Measurements from ENCODE around the gene PCGF5. TPM values are rescaled to one million over a fixed set of nuclear protein-coding genes. Genes with fewer than 3 reads are reported as not detected.

The PCGF5 gene
- total and polyA plus RNA-seq, 9 of the 15 experiments (the other 6 are each of a cell fraction or from before 2014, with no cell fraction given) = 10.9 to 40.0 (median 20.3) TPM

DNA sequence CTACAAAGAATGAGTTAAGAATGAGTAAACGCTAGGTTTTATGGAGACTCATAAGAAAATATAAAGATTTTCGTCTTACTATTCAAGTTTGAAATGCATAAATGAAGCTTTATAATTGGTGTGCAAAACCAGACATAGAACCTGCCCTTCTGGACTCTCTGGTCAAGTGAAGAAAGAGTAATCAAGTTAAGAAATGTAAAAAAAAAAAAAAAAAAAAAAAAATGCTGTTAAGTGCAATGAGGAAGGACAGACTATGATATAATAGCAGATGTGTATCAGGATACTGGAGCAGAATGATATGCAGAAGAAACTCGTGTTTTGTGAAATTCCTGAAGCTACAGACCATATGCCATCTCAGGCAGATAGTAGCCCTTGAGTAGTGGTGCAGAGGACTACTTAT, 5.6 kb downstream of the PCGF5 start:
- Histone ChIP-seq H3K36me3 (ENCODE audit: control insufficient read depth, insufficient read depth, low read length) (peaks cover 26% of the 10 kb centered on the region), H3K4me2 (ENCODE audit: insufficient read depth, low read length) (no peak overlapping the region), H3K4me1 (replicated peaks in 1 of 2; ENCODE audit: control insufficient read depth in 2 of 2, insufficient read depth in 2 of 2, low read length in 2 of 2) (peaks cover 0 to 9% of the 10 kb centered on the region in 2 experiments; a peak in 3 of 5 replicates), H4K20me1 (replicated peaks; ENCODE audit: control insufficient read depth, insufficient read depth, low read length) (no peaks in the 10 kb centered on the region), H3K79me2 (ENCODE audit: control insufficient read depth, insufficient read depth, low read length) (peaks cover 52% of the 10 kb centered on the region), H3K4me3 (no peak overlapping the region), H3K9me3 (replicated peaks; ENCODE audit: control insufficient read depth, insufficient read depth, low read depth, low read length) (no peaks in the 10 kb centered on the region), H3K9me1 (ENCODE audit: control insufficient read depth, insufficient read depth, low read length) (no peaks in the 10 kb centered on the region), H3K27ac (ENCODE audit: extremely low read depth, low read depth, low read length) (no peak overlapping the region), H3K27me3 (ENCODE audit: control insufficient read depth in 2 of 2, insufficient read depth in 2 of 2, low read length in 2 of 2) (no peaks in the 10 kb centered on the region), H3K9ac (ENCODE audit: insufficient read depth in 1 of 2, low read depth in 2 of 2, low read length in 2 of 2) (no peak overlapping the region), H2AFZ (ENCODE audit: low read depth, low read length) (no peak overlapping the region)
- peak; percentile 53; the same call in 1 of the 2 replicates for TF ChIP-seq ZNF384 (IDR thresholded peaks at IDR 0.05; ENCODE audit: low read depth, low read length)
- TF ChIP-seq, protein P1, sequence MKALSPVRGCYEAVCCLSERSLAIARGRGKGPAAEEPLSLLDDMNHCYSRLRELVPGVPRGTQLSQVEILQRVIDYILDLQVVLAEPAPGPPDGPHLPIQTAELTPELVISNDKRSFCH (CRISPR knock-in tag; IDR thresholded peaks at IDR 0.05) = no peak
- TF ChIP-seq, protein P1 (tag; IDR thresholded peaks at IDR 0.05) = no peak
- TF ChIP-seq, protein P2, sequence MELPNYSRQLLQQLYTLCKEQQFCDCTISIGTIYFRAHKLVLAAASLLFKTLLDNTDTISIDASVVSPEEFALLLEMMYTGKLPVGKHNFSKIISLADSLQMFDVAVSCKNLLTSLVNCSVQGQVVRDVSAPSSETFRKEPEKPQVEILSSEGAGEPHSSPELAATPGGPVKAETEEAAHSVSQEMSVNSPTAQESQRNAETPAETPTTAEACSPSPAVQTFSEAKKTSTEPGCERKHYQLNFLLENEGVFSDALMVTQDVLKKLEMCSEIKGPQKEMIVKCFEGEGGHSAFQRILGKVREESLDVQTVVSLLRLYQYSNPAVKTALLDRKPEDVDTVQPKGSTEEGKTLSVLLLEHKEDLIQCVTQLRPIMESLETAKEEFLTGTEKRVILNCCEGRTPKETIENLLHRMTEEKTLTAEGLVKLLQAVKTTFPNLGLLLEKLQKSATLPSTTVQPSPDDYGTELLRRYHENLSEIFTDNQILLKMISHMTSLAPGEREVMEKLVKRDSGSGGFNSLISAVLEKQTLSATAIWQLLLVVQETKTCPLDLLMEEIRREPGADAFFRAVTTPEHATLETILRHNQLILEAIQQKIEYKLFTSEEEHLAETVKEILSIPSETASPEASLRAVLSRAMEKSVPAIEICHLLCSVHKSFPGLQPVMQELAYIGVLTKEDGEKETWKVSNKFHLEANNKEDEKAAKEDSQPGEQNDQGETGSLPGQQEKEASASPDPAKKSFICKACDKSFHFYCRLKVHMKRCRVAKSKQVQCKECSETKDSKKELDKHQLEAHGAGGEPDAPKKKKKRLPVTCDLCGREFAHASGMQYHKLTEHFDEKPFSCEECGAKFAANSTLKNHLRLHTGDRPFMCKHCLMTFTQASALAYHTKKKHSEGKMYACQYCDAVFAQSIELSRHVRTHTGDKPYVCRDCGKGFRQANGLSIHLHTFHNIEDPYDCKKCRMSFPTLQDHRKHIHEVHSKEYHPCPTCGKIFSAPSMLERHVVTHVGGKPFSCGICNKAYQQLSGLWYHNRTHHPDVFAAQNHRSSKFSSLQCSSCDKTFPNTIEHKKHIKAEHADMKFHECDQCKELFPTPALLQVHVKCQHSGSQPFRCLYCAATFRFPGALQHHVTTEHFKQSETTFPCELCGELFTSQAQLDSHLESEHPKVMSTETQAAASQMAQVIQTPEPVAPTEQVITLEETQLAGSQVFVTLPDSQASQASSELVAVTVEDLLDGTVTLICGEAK (IDR thresholded peaks at IDR 0.05) = peak; percentile 72
- TF ChIP-seq, protein P2 (CRISPR knock-in tag; IDR thresholded peaks at IDR 0.05) = peak; percentile 38; the same call in 1 of the 2 replicates
- TF ChIP-seq, protein P3, sequence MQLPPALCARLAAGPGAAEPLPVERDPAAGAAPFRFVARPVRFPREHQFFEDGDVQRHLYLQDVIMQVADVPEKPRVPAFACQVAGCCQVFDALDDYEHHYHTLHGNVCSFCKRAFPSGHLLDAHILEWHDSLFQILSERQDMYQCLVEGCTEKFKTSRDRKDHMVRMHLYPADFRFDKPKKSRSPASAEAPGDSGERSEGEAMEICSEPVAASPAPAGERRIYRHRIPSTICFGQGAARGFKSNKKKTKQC (CRISPR knock-in tag; IDR thresholded peaks at IDR 0.05) = no peak
- BruUV-seq (replicated peaks) = no TSS peak
- no peak for DNase-seq (ENCODE audit: extremely low read depth in 1 of 4, low spot score in 3 of 4)
- FAIRE-seq = no peak
- POLR2A ChIA-PET = interaction anchor here (0.6 kb wide), 1 partner anchor 42 kb away, joined by 4 read pairs; no protein-coding TSS in a partner anchor
- no peak for ATAC-seq
- CTCF ChIA-PET (ENCODE audit: low intra/inter-chr PET ratio) = no interaction called here
- WGBS (ENCODE audit: insufficient coverage, low coverage, missing lambda C conversion rate) = 60% methylated on average over 3 of the region's 3 CpGs
- intact Hi-C loops (cut with micrococcal nuclease) = no loop called here
- in situ Hi-C loops (cut with MboI) = no loop called here
